Non-pigmented ciliary epithelial cell (primary cell): Measurements from ENCODE around the gene TPPP2.

Experiments used
- DNase-seq: peaks from one replicate; pipeline ENCODE4 v3.0.0-alpha.2; 2010; ENCODE audit warnings: low read depth

Gene TPPP2

DNA sequence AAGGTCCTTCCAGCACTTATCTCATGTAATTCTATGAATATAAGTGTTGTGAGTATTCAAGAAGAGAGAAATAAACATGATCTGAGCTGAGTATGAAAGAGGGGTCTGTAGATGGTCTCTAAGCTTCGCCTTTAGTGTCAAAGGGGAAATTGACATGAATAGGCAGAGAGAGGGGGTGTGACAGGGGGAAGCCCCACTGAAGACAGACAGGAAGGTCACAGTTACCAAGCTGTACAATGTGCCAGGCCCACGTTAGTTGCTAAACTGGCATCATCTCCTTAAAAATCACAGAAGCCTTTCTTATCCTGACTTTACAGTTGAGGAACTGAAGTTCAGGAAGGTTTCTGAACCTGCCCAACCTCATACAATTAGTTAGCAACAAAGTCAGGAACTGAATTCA, 47.7 kb downstream of the TPPP2 start:
- DNase-seq, result no peak

GRCh38 chr14:21078287-21078686, 48.3 kb downstream of the TPPP2 start:
- no peak for DNase-seq

GRCh38 chr14:21078726-21079125, 48.7 kb downstream of the TPPP2 start:
- DNase-seq, result no peak

- DNase-seq, result no peak
Measured at GRCh38 chr14:21081521-21082142, 51.6 kb downstream of the TPPP2 start.
